Bronchial epithelial cell (primary cell): ENCODE measurements around the gene CTBP1. TPM values are rescaled to one million over a fixed set of nuclear protein-coding genes. Genes with fewer than 3 reads are reported as not detected.

Source experiments
- DNase-seq: peaks from one replicate; pipeline ENCODE4 v3.0.0-alpha.2; 2010; ENCODE audit warnings: low read depth
- FAIRE-seq: peaks from 2 replicates; lab custom pipeline; 2011; peaks lifted over from hg19 to GRCh38; lab: Jason Lieb, UNC
- H3K27me3 ChIP-seq: 2 replicates; pipeline ENCODE4 v1.5.1; 2011; ENCODE audit warnings: low read length; ENCODE audit not compliant: control insufficient read depth, insufficient read depth
- H3K36me3 ChIP-seq: 2 replicates; pipeline ENCODE4 v1.5.1; 2011; ENCODE audit warnings: low read length; ENCODE audit not compliant: control insufficient read depth, insufficient read depth
- H3K4me3 ChIP-seq: 2 replicates; pipeline ENCODE4 v1.5.1; 2011; ENCODE audit warnings: mild to moderate bottlenecking, low read depth, low read length, control low read depth
- CTCF ChIP-seq: IDR thresholded peaks from 2 replicates; pipeline ENCODE4 v1.5.1; 2011; ENCODE audit warnings: mild to moderate bottlenecking, moderate library complexity, low read length, control low read depth, inconsistent platforms; ENCODE audit not compliant: insufficient read depth, severe bottlenecking
- total RNA-seq: library from RNA; depleted of rRNA; stranded (reverse); fragments of >200 nt; gene quantifications from 2 replicates; pipeline ENCODE4 v1.2.1, GENCODE V29; 2014

Gene CTBP1
- total RNA-seq, 1 donor from 2014 or later, result 173 TPM

DNA sequence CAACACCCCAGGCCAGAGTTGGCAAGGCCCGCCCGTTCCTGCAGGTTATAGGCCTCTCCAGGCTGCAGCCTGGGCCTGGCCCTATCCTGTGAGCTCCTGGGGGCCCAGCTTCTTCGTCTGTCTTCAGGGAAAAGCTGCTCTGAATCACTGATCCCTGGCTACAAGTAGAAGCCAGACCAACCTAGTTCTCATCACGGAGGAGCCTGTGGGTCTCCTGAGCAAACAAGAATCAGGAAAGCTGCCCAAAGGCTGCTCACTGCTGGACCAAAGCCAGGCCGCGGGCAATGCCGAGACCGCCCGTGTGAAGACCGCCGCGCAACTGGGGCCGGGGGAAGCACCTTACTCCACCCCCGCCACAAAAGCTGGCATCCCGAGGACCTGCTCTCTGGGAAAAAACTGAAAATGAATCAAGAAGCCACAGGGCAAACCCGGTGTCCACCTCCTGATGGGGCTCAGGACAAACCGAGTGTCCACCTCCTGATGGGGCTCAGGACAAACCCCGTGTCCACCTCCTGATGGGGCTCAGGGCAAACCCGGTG, 12.8 kb downstream of the CTBP1 start:
- Histone ChIP-seq H3K36me3 (peaks cover 42% of the 10 kb centered on the region), H3K4me3 (no peak overlapping the region), H3K27me3 (no peaks in the 10 kb centered on the region)
- no peak for FAIRE-seq
- no peak for DNase-seq
- no peak for TF ChIP-seq CTCF

DNA sequence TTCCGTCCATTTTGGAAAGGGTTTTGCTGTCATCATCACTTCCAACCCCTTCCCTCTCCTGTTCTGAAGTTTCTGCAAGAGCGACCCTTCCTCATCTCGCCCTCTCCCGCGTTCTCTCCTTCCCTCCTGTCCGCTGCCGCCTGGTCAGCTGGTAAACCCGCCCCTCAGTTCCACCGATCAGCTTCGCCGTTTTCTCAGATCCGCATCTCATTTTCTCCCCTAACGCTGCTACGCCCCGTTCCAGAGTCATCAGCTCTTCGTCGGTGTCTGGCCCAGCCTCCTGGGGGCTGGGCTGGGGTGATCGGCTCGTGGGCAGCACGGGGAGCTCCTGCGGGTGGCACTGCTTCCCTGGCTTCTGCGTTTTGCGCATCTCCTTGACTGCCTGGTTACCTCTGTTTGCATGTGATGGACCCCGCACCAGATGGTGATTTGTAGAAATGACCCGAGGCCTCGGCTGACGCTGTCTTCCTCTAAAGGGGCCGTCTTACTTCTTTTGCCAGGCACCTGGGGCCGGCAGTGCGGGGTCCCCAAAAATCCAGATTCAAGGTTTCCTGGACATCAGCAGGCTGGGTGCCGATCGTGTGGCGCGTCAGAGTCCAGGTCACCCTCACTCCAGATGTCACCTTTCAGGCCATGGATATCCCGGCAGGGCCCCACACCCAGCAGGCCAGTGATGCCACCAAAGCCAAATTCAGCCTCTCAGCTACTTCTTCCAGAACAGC, 13.4 kb downstream of the CTBP1 start:
- DNase-seq, result no peak
- no peak for FAIRE-seq
- Histone ChIP-seq H3K36me3 (peaks cover 40% of the 10 kb centered on the region), H3K4me3 (no peak overlapping the region), H3K27me3 (no peaks in the 10 kb centered on the region)
- no peak for TF ChIP-seq CTCF

GRCh38 chr4:1234811-1235292, 14.1 kb downstream of the CTBP1 start:
- no peaks in the 10 kb centered on the region for H3K27me3 ChIP-seq
- no peak for FAIRE-seq
- H3K36me3 ChIP-seq, result peaks cover 41% of the 10 kb centered on the region
- no peak for DNase-seq
- no peak overlapping the region for H3K4me3 ChIP-seq
- TF ChIP-seq CTCF, result no peak

GRCh38 chr4:1234309-1234695, 14.6 kb downstream of the CTBP1 start:
- FAIRE-seq (no peak), DNase-seq (no peak)
- Histone ChIP-seq H3K4me3 (no peak overlapping the region), H3K36me3 (peaks cover 37% of the 10 kb centered on the region), H3K27me3 (no peaks in the 10 kb centered on the region)
- no peak for TF ChIP-seq CTCF

DNA sequence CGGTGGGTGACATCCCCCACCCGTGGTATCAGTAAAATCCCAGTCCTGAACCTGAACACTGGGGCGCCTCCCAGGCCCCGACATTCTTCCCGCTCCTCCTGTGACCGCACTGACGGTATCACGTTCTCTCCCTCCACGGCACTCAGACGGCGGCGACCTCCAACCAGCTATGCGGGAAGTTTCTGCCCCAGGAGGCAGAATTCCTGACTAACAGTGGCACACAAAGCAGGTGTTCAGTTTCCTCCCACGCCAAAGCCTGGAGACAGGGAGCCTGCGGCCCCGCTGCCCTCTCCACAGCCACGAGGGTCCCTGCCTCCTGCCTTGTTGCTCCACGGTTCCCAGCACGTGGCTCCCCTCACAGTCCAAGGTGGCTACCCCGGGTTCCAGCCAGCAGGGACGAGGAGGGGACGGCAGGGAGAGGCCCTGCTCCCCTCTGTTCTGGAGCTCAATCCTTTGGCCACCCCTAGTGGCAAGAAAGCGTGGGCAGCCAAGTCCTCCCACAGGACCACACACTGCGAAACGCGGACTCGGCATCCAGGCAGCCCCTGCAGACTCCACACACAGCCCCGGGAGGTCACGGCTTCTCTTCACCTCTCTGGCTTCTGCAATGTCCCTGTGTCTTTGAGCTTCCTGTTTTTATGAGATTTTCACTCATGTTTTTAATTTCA, 15.2 kb downstream of the CTBP1 start:
- Histone ChIP-seq H3K27me3 (no peaks in the 10 kb centered on the region), H3K4me3 (no peak overlapping the region), H3K36me3 (peaks cover 39% of the 10 kb centered on the region)
- FAIRE-seq (no peak), DNase-seq (no peak)
- TF ChIP-seq CTCF, result no peak
